Loucy (cell line): ENCODE data around the gene LOC101059915.

ENCODE experiments used
- EZH2phosphoT487 ChIP-seq: fragments of 200-600 bp; IDR thresholded peaks from 2 replicates; pipeline ENCODE4 v1.6.1; 2018; ENCODE audit warnings: antibody characterized with exemption, mild to moderate bottlenecking, moderate library complexity, borderline replicate concordance
- TF ChIP-seq, protein P1 (sequence below): fragments of 200-600 bp; sonication (generic); conservative IDR thresholded peaks from 2 replicates; pipeline ENCODE4 v1.5.1; 2014; ENCODE audit warnings: mild to moderate bottlenecking, antibody characterized with exemption, low read length

DNA sequence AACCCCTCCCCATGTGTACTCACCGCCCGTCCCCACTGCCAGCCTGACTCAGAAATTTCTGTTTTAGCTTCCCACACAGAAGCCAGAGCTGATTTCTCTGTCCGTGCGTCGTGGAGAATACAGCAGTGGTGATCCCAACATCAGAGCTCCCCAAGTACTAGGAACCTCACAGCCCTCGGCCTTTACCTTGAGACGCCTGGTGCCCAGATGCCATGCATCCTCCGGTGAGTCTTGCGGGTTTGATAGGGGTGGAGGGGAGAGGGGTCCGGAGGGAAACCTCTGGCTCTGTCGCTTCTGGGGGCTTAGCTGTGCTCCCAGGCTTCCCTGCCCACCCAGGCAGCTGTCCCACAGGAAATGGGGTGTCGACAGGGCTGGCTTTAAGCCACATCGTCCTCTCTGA is 2.1 kb downstream of the LOC101059915 start:
- TF ChIP-seq, protein P1, sequence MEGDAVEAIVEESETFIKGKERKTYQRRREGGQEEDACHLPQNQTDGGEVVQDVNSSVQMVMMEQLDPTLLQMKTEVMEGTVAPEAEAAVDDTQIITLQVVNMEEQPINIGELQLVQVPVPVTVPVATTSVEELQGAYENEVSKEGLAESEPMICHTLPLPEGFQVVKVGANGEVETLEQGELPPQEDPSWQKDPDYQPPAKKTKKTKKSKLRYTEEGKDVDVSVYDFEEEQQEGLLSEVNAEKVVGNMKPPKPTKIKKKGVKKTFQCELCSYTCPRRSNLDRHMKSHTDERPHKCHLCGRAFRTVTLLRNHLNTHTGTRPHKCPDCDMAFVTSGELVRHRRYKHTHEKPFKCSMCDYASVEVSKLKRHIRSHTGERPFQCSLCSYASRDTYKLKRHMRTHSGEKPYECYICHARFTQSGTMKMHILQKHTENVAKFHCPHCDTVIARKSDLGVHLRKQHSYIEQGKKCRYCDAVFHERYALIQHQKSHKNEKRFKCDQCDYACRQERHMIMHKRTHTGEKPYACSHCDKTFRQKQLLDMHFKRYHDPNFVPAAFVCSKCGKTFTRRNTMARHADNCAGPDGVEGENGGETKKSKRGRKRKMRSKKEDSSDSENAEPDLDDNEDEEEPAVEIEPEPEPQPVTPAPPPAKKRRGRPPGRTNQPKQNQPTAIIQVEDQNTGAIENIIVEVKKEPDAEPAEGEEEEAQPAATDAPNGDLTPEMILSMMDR, result no peak
- no peak for TF ChIP-seq EZH2phosphoT487
